PC-3 (cell line): ENCODE measurements around the gene VAT1L.

Source experiments
- CTCF ChIP-seq: fragments of 300-600 bp; sonication (generic); conservative IDR thresholded peaks from 2 replicates; pipeline ENCODE4 v1.5.1; 2017; ENCODE audit warnings: antibody characterized with exemption, low read depth, mild to moderate bottlenecking, low read length
- EZH2 ChIP-seq: fragments of 300-600 bp; sonication (generic); IDR thresholded peaks from one replicate; pipeline ENCODE4 v1.6.1; 2017; ENCODE audit warnings: antibody characterized with exemption, mild to moderate bottlenecking, low read length; ENCODE audit not compliant: unreplicated experiment
- EZH2phosphoT487 ChIP-seq: fragments of 300-600 bp; sonication (generic); IDR thresholded peaks from 2 replicates; pipeline ENCODE4 v1.6.1; 2018; ENCODE audit warnings: mild to moderate bottlenecking, antibody characterized with exemption, low read length, borderline replicate concordance

- TF ChIP-seq CTCF: no peak
- no peak for TF ChIP-seq EZH2
- no peak for TF ChIP-seq EZH2phosphoT487
These were observed 5.1 kb downstream of the VAT1L start for GRCh38 chr16:77793417-77793816.
